HCT116 (cell line): ENCODE results near the gene P2RY12. TPM values are rescaled to one million over a fixed set of nuclear protein-coding genes. Genes with fewer than 3 reads are reported as not detected.

ENCODE experiments used
- ATAC-seq: fragments of 200-7000 bp; cut with Tn5 transposase; 2 replicates; pipeline ENCODE4 v1.9.1; 2020; ENCODE audit warnings: mild to moderate bottlenecking, moderate library complexity
- BruUV-seq: library from RNA; stranded (reverse); fragments of 400-500 nt; replicated peaks from 2 replicates; lab custom pipeline; 2021; lab: Mats Ljungman, UMichigan
- CTCF ChIA-PET: fragments of 300-600 bp; sonication (Branson Sonifier 250); formaldehyde crosslinking; loops from one replicate; lab custom pipeline; 2021; ENCODE audit warnings: antibody characterized with exemption; lab: Charles Lee
- POLR2A ChIA-PET: fragments of 300-600, 350-600 bp; sonication (Branson Sonifier 250); formaldehyde crosslinking; loops from one replicate; lab custom pipeline; 2021; ENCODE audit warnings: antibody characterized with exemption; lab: Charles Lee
- RAD21 ChIA-PET, 2 experiments: fragments of 300-600 bp; sonication (Branson Sonifier 250); formaldehyde crosslinking; loops; one replicate each; lab custom pipeline; 2023; ENCODE audit warnings: low total read pairs in 2 of 2; ENCODE audit not compliant: uncharacterized antibody in 2 of 2, unreplicated experiment in 2 of 2, low non-redundant PET in 1 of 2; lab: Charles Lee
- DNase-seq: peaks from one replicate; pipeline ENCODE4 v3.0.0-alpha.2; 2010; ENCODE audit warnings: low read depth, low spot score
- H2AFZ ChIP-seq: fragments of 200-600 bp; shearing (Covaris generic), sonication (generic); 2 replicates; pipeline ENCODE4 v1.6.1; 2017; ENCODE audit warnings: low read depth, mixed run types, mixed read lengths, antibody characterized with exemption, low read length; ENCODE audit not compliant: poor library complexity, severe bottlenecking
- H3K27ac ChIP-seq: 2 replicates; pipeline ENCODE4 v1.5.1; 2012; ENCODE audit warnings: low read depth, low read length
- H3K27me3 ChIP-seq: fragments of 200-600 bp; sonication (generic); 2 replicates; pipeline ENCODE4 v1.6.1; 2016; ENCODE audit warnings: mixed run types, low read length, mixed read lengths; ENCODE audit not compliant: insufficient read depth
- H3K36me3 ChIP-seq, 2 experiments: fragments of 200-500 bp in 1 of 2; fragments of 200-600 bp in 1 of 2; sonication (Bioruptor generic) in 1 of 2; sonication (generic) in 1 of 2; 2 replicates each; pipeline versions ENCODE4 v1.5.1 to v1.6.1; 2014 to 2016; ENCODE audit warnings: low read length in 2 of 2, inconsistent platforms in 1 of 2, mixed read lengths in 1 of 2, mixed run types in 1 of 2; ENCODE audit not compliant: insufficient read depth in 2 of 2, control insufficient read depth in 1 of 2
- H3K4me1 ChIP-seq, 2 experiments: fragments of 200-600 bp in 1 of 2; sonication (generic) in 1 of 2; 2 replicates each; pipeline versions ENCODE4 v1.5.1 to v1.6.1; 2012 to 2017; ENCODE audit warnings: low read length in 2 of 2, inconsistent platforms in 1 of 2, mild to moderate bottlenecking in 1 of 2, mixed read lengths in 1 of 2, mixed run types in 1 of 2, moderate library complexity in 1 of 2; ENCODE audit not compliant: insufficient read depth in 2 of 2, control insufficient read depth in 1 of 2
- H3K4me2 ChIP-seq: fragments of 200-600 bp; sonication (generic); 2 replicates; pipeline ENCODE4 v1.6.1; 2017; ENCODE audit warnings: mixed run types, low read length, mixed read lengths
- H3K4me3 ChIP-seq, 2 experiments: fragments of 200-600 bp in 1 of 2; sonication (generic) in 1 of 2; replicated peaks in 1 of 2; 2 replicates each; pipeline ENCODE4 v1.5.1; 2011 to 2016; ENCODE audit warnings: low read length in 2 of 2, control low read depth in 1 of 2, low read depth in 1 of 2, mild to moderate bottlenecking in 1 of 2, mixed read lengths in 1 of 2, mixed run types in 1 of 2
- H3K79me2 ChIP-seq: fragments of 200-600 bp; sonication (generic); 2 replicates; pipeline ENCODE4 v1.6.1; 2017; ENCODE audit warnings: mild to moderate bottlenecking, mixed run types, low read length, moderate library complexity, mixed read lengths; ENCODE audit not compliant: insufficient read depth
- H3K9ac ChIP-seq: fragments of 200-600 bp; sonication (generic); 2 replicates; pipeline ENCODE4 v1.6.1; 2016; ENCODE audit warnings: low read length, mixed read lengths
- H3K9me2 ChIP-seq: fragments of 200-600 bp; sonication (generic), shearing (Covaris generic); 2 replicates; pipeline ENCODE4 v1.6.1; 2017; ENCODE audit warnings: mixed run types, mild to moderate bottlenecking, moderate library complexity; ENCODE audit not compliant: insufficient read depth
- H3K9me3 ChIP-seq, 2 experiments: fragments of 200-500 bp in 1 of 2; fragments of 200-600 bp in 1 of 2; sonication (Bioruptor generic) in 1 of 2; sonication (generic) in 1 of 2; 2 replicates each; pipeline ENCODE4 v1.6.1; 2014 to 2017; ENCODE audit warnings: low read length in 2 of 2, mixed read lengths in 2 of 2, inconsistent platforms in 1 of 2, low read depth in 1 of 2, mild to moderate bottlenecking in 1 of 2, mixed run types in 1 of 2, moderate library complexity in 1 of 2; ENCODE audit not compliant: control insufficient read depth in 1 of 2, insufficient read depth in 1 of 2
- H4K20me1 ChIP-seq: fragments of 200-600 bp; sonication (generic), shearing (Covaris generic); 2 replicates; pipeline ENCODE4 v1.6.1; 2017; ENCODE audit warnings: mixed run types, mild to moderate bottlenecking, moderate library complexity; ENCODE audit not compliant: insufficient read depth
- EZH2 ChIP-seq: fragments of 200-600 bp; sonication (generic); IDR thresholded peaks from 2 replicates; pipeline ENCODE4 v1.6.1; 2017; ENCODE audit warnings: antibody characterized with exemption, mixed run types
- EZH2phosphoT487 ChIP-seq: fragments of 200-600 bp; IDR thresholded peaks from 2 replicates; pipeline ENCODE4 v1.6.1; 2018; ENCODE audit warnings: antibody characterized with exemption, borderline replicate concordance
- JUND ChIP-seq: IDR thresholded peaks from 2 replicates; pipeline ENCODE4 v1.6.1; 2012
- POLR2A ChIP-seq: IDR thresholded peaks from 2 replicates; pipeline ENCODE4 v1.7.0; 2011; ENCODE audit warnings: borderline replicate concordance; ENCODE audit not compliant: insufficient read depth, insufficient read length; ENCODE audit errors: extremely low read depth
- POLR2AphosphoS5 ChIP-seq: IDR thresholded peaks from 2 replicates; pipeline ENCODE4 v1.6.1; 2011; ENCODE audit warnings: mild to moderate bottlenecking, low read depth, low read length, moderate library complexity
- RAD21 ChIP-seq: IDR thresholded peaks from 2 replicates; pipeline ENCODE4 v1.6.1; 2012; ENCODE audit warnings: low read depth, mild to moderate bottlenecking
- SIN3A ChIP-seq: IDR thresholded peaks from 2 replicates; pipeline ENCODE4 v1.6.1; 2012; ENCODE audit warnings: low read depth
- SP1 ChIP-seq: IDR thresholded peaks from 2 replicates; pipeline ENCODE4 v1.6.1; 2012; ENCODE audit warnings: low read depth
- SRF ChIP-seq: IDR thresholded peaks from 2 replicates; pipeline ENCODE4 v1.6.1; 2012; ENCODE audit warnings: low read depth
- YY1 ChIP-seq: IDR thresholded peaks from 2 replicates; pipeline ENCODE4 v1.6.1; 2011; ENCODE audit warnings: low read length, low read depth, moderate library complexity, mild to moderate bottlenecking; ENCODE audit not compliant: insufficient replicate concordance; ENCODE audit errors: extremely low read depth
- intact Hi-C: fragments of 100-400 bp; cut with micrococcal nuclease; formaldehyde crosslinking; loops from 2 replicates; pipeline ENCODE4 v1.10.0; 2022
- total RNA-seq: library from RNA; stranded (reverse); gene quantifications from one replicate; pipeline ENCODE4 v1.2.1, GENCODE V29; 2021; ENCODE audit not compliant: unreplicated experiment
- TF ChIP-seq, protein P1 (sequence below), 3 experiments: fragments of 200-600 bp in 1 of 3; sonication (generic) in 1 of 3; IDR thresholded peaks in 2 of 3; conservative IDR thresholded peaks in 1 of 3; 2 replicates each; pipeline ENCODE4 v1.5.1; 2012 to 2017; ENCODE audit warnings: low read depth in 2 of 3, low read length in 2 of 3, antibody characterized with exemption in 1 of 3, borderline replicate concordance in 1 of 3, control low read depth in 1 of 3, mild to moderate bottlenecking in 1 of 3, mixed read lengths in 1 of 3, mixed run types in 1 of 3, moderate library complexity in 1 of 3; ENCODE audit not compliant: insufficient read depth in 1 of 3
- TF ChIP-seq, protein P2 (sequence below): IDR thresholded peaks from 2 replicates; pipeline ENCODE4 v1.6.1; 2012

Gene P2RY12
- total RNA-seq, 1 experiment from 2014 or later = not detected

- DNase-seq (no peak), ATAC-seq (no peak)
- H3K9me2 ChIP-seq = no peaks in the 10 kb centered on the region
- no peaks in the 10 kb centered on the region for H3K9me3 ChIP-seq
- intact Hi-C loops = no loop called here
- H3K4me2 ChIP-seq = no peak overlapping the region
- no peaks in the 10 kb centered on the region for H3K27me3 ChIP-seq
- no peak overlapping the region for H2AFZ ChIP-seq
- H3K27ac ChIP-seq = no peak overlapping the region
- BruUV-seq = no TSS peak
- H3K9ac ChIP-seq = no peak overlapping the region
- ChIA-PET CTCF (no interaction called here), POLR2A (no interaction called here), RAD21 (no interaction called here)
- no peaks in the 10 kb centered on the region for H3K36me3 ChIP-seq
- no peaks in the 10 kb centered on the region for H4K20me1 ChIP-seq
- H3K4me1 ChIP-seq = no peaks in the 10 kb centered on the region
- no peak overlapping the region for H3K4me3 ChIP-seq
- H3K79me2 ChIP-seq = no peaks in the 10 kb centered on the region
- TF ChIP-seq JUND (no peak), SIN3A (no peak), RAD21 (peak; percentile 16), POLR2A (no peak), POLR2AphosphoS5 (no peak)
- TF ChIP-seq, protein P1, sequence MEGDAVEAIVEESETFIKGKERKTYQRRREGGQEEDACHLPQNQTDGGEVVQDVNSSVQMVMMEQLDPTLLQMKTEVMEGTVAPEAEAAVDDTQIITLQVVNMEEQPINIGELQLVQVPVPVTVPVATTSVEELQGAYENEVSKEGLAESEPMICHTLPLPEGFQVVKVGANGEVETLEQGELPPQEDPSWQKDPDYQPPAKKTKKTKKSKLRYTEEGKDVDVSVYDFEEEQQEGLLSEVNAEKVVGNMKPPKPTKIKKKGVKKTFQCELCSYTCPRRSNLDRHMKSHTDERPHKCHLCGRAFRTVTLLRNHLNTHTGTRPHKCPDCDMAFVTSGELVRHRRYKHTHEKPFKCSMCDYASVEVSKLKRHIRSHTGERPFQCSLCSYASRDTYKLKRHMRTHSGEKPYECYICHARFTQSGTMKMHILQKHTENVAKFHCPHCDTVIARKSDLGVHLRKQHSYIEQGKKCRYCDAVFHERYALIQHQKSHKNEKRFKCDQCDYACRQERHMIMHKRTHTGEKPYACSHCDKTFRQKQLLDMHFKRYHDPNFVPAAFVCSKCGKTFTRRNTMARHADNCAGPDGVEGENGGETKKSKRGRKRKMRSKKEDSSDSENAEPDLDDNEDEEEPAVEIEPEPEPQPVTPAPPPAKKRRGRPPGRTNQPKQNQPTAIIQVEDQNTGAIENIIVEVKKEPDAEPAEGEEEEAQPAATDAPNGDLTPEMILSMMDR (IDR thresholded peaks at IDR 0.05 in 2 of 3, conservative IDR thresholded peaks at IDR 0.05 in 1 of 3; ENCODE audit: borderline replicate concordance in 1 of 3, insufficient read depth in 1 of 3, low read depth in 2 of 3, low read length in 2 of 3) = peak in 1 of 3 experiments; percentile 27; a peak in 1 of 6 replicates
Observed at GRCh38 chr3:151412989-151413388, 28.4 kb upstream of the P2RY12 start.

DNA sequence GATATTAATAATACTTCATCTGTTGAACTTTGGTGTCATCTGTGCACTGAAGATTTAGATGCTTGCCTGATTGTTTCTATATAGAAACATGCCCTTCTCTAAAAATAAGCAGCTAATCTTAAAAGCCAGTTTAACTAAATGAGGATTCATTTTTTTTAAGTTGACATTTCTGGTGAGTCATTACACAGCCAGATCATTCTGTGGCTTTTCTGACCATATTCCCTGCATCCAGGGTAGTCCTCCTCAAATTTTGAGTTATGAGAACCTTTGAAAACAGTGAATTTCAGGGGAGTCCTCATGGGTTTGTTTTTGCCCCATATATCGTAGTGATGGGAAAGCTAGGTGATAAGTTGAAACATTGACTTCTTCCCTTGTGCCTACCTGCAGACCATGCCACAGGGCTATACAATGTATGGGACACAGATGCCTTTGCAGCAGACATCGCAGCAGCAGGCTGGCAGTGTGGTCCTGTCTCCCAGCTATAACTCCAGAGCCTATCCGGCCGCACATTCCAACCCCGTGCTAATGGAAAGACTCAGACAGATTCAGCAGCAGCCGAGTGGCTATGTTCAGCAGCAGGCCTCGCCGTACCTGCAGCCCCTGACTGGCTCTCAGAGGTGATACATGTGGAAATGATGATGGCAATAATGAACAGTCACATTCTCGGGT is 26.5 kb upstream of the P2RY12 start:
- H3K9me2 ChIP-seq = no peaks in the 10 kb centered on the region
- RAD21 ChIA-PET = no interaction called here
- H3K27me3 ChIP-seq = no peaks in the 10 kb centered on the region
- no peaks in the 10 kb centered on the region for H4K20me1 ChIP-seq
- CTCF ChIA-PET = no interaction called here
- H3K4me2 ChIP-seq = no peak overlapping the region
- H3K36me3 ChIP-seq = no peaks in the 10 kb centered on the region
- TF ChIP-seq SRF (no peak), YY1 (no peak), EZH2phosphoT487 (no peak), RAD21 (no peak), SP1 (no peak), SIN3A (no peak), POLR2AphosphoS5 (no peak), EZH2 (no peak)
- TF ChIP-seq, protein P2, sequence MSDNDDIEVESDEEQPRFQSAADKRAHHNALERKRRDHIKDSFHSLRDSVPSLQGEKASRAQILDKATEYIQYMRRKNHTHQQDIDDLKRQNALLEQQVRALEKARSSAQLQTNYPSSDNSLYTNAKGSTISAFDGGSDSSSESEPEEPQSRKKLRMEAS = no peak
- TF ChIP-seq, protein P1 (IDR thresholded peaks at IDR 0.05 in 2 of 3, conservative IDR thresholded peaks at IDR 0.05 in 1 of 3; ENCODE audit: borderline replicate concordance in 1 of 3, insufficient read depth in 1 of 3, low read depth in 2 of 3, low read length in 2 of 3) = no peak
- POLR2A ChIA-PET = no interaction called here
- no peaks in the 10 kb centered on the region for H3K4me1 ChIP-seq
- H2AFZ ChIP-seq = no peak overlapping the region
- intact Hi-C loops = no loop called here
- DNase-seq = no peak
- H3K27ac ChIP-seq = no peak overlapping the region
- H3K9ac ChIP-seq = no peak overlapping the region
- ATAC-seq = no peak
- H3K4me3 ChIP-seq = no peak overlapping the region
- H3K9me3 ChIP-seq = no peaks in the 10 kb centered on the region
- H3K79me2 ChIP-seq = no peaks in the 10 kb centered on the region
- no TSS peak for BruUV-seq
